NCI-H187 (cell line): ENCODE data around the gene KMT2D.

Experiments
- DNase-seq, 2 experiments: peaks; one replicate each; lab custom pipeline; 2025; lab: John Stamatoyannopoulos, UW

Gene KMT2D

DNA sequence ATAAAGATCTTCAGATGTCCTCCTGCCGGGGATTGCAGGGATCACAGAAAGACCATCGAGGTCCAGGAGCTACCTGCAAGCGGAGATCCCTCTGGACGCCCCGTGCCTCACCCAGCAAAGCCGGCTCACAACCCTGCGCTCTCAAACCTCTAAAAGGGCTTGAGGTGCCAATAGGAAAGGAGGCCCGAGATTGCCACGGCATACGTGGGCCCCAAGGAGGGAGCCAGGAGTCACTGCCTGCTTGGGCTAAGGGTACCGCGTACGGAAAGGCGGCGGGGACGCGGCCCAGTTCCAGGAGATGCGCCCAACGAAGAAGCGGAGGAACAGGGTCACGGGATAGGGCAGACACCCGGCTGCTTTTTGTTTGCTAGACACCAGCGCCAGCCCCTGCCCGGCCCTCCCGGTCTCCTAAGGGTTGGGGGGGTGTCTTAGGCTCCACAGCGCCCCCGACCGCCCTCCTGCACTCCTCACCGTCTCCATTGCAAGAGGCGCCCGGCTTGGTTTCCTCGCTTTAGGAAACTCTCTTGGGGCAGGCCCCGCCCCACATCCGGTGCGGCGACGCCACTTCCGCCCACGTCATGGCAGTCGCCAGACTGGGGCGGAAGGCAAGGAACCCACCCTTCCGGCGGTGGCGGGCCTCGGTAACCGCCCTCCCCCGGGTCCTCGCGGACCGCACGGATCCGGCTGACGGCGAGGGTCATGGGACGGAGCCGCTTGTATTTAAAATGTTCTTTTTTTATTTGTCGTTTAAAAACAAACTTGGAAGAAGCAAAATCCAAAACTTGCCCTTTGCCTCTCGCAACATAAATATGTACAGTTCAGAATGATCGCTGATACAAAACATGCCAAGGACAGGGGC lies 42.1 kb downstream of the KMT2D start, which contains the start of gene PRKAG1:
Gene PRKAG1, minus strand, starts transcription at position 516 of the 859 bp plus-strand sequence. Its CDS starts 36 bp downstream, at position 480.
- peak; percentile 84 to 92 for DNase-seq

DNA sequence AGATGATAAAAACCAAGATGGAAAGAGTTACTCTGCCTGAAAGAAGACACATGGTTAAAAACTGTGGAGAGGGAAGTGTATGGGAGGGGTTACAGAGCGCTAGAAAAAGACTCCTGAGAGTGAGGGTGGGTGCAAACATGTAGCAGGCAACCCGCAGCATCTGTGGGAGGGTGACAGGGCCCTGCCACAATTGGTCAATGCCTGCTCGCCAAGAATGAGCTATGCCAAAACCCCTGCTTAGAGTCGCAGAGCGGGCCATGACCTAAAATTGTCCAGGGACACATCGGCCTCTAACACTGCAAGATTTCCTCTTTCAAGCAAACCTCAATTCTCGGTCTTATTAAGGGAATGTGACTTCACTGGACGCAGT lies 42.7 kb downstream of the KMT2D start:
- no peak for DNase-seq

DNA sequence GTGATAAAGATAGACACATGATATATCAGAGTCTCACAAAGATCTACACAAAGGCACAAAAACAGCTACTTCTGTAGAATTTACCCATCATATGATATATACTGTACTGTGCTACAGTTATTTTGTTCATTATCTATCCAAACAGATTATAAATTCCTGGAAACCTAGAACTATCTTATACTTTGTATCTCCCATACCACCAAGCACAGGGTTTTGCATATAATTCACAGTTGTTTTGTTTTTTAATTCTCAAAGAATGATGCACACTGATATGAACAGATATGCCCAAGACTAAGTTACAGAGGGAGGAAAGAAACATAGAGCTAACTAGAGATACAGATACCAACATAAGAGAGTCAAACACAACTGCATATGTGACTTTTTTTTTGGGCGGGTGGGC lies 45.4 kb downstream of the KMT2D start:
- DNase-seq, result no peak

DNA sequence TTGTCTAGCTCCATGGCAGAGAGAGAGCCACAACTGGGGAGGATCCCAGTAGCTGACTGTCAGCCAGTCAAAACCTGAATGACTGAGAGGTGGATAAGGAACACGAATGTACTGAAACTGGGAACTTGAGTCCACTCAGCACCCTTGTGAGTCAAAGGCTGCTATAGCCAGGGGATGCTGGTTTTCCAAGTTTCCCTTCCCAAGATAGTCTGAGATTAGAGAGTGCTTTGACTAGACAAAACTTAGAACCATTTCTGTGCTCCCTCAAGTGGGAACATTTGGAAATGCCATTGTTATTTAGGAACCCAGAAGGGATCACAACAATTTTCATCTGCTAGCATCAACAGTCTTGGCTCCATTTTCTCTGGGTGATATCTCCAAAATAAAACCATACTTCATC lies 46.0 kb downstream of the KMT2D start:
- no peak for DNase-seq

DNA sequence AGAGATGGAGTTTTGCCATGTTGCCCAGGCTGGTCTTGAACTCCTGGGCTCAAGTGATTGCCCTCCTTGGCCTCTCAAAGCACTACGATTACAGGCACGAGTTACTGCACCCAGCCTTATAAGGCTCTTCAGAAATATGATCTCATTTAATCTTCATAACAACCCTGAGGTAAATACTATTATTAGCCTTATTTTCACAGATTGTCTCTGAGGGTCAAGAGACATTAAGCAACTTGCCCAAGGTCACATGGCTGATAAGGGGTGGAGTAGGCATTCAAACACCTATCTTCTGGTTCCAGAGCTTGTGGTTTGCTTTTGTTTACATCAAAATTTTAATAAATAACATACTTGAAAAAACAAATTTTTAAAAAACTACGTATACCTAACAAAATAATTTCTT lies 47.2 kb downstream of the KMT2D start:
- DNase-seq, result no peak

DNA sequence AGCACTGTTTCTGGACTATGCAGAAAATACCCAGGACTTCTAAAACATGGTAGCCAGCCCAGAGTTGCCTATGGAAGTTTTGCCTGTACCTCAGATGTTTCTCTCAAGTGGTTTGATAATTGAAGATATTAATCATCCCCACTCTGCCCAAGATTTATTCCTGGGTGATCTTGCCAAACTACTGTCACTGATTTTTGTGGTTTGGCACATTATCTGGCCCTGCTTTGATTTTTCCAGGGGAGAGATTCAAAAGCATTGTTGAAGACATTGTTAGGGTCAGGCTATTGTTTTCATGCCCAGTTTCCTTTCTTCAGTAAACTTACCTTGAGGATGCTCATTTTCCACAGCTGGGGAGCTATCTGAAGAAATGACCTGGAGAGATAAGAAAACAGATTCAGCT lies 47.9 kb downstream of the KMT2D start:
- no peak for DNase-seq
